GM06990 (cell line): ENCODE results near the gene SMIM32.

Experiments used
- DNase-seq: peaks from one replicate; pipeline ENCODE4 v3.0.0-alpha.2; 2011; ENCODE audit not compliant: insufficient read length; ENCODE audit errors: extremely low read depth
- H3K27me3 ChIP-seq: replicated peaks from 2 replicates; pipeline ENCODE4 v1.6.0; 2011; ENCODE audit warnings: low read length; ENCODE audit not compliant: control insufficient read depth, insufficient read depth
- H3K36me3 ChIP-seq: 2 replicates; pipeline ENCODE4 v1.5.1; 2011; ENCODE audit warnings: low read length; ENCODE audit not compliant: control insufficient read depth, insufficient read depth
- H3K4me3 ChIP-seq: replicated peaks from 2 replicates; pipeline ENCODE4 v1.5.1; 2011; ENCODE audit warnings: low read depth, mild to moderate bottlenecking, control low read depth, low read length
- TF ChIP-seq, protein P1 (sequence below): IDR thresholded peaks from 2 replicates; pipeline ENCODE4 v1.5.1; 2011; ENCODE audit warnings: low read length, control low read depth, mild to moderate bottlenecking, inconsistent platforms; ENCODE audit not compliant: insufficient read depth, poor library complexity, severe bottlenecking

The SMIM32 gene

DNA sequence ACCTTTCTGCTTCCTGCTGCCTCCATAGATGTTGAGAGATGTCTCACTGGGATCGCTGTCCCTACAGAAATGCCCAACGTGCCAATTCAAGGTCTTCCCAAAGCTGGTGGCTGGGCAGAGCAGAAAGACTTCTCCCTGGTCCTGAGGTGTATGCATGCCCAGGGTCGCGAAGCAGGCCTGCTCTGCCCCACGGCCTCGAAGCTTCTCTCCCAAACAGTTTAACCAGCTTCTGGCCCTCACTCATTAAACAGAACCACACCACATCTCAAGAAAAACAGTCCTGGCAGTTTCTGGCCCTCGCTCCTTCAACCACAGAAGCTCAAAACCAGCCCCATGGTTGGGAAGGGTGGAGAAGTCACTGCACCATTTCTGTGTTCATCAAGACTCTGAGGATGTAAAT, 14.7 kb upstream of the SMIM32 start:
- H3K27me3 ChIP-seq, result peaks cover 1% of the 10 kb centered on the region; the same call in 1 of the 2 replicates
- TF ChIP-seq, protein P1, sequence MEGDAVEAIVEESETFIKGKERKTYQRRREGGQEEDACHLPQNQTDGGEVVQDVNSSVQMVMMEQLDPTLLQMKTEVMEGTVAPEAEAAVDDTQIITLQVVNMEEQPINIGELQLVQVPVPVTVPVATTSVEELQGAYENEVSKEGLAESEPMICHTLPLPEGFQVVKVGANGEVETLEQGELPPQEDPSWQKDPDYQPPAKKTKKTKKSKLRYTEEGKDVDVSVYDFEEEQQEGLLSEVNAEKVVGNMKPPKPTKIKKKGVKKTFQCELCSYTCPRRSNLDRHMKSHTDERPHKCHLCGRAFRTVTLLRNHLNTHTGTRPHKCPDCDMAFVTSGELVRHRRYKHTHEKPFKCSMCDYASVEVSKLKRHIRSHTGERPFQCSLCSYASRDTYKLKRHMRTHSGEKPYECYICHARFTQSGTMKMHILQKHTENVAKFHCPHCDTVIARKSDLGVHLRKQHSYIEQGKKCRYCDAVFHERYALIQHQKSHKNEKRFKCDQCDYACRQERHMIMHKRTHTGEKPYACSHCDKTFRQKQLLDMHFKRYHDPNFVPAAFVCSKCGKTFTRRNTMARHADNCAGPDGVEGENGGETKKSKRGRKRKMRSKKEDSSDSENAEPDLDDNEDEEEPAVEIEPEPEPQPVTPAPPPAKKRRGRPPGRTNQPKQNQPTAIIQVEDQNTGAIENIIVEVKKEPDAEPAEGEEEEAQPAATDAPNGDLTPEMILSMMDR, result no peak
- no peak overlapping the region for H3K4me3 ChIP-seq
- no peaks in the 10 kb centered on the region for H3K36me3 ChIP-seq
- DNase-seq, result no peak

DNA sequence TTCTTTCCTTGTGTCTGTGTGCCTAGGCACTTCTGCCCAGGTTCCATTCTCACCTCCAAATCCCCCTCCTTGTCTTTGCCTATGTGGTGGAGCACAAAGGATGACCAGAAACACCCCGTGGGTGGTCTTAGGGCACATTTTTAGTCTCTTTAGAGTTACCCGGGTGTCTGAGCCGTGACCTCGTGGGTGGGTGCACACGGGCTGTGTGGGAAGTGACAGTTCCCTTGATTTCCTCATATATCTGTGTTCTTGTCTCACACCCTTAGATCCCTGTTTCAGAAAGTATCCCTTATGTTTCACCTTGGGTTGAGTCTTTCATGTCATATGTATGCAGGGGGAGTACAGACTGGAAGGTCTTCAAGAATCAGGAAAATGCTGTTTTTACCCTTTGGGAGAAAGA, 13.4 kb upstream of the SMIM32 start:
- H3K27me3 ChIP-seq, result peaks cover 3% of the 10 kb centered on the region
- TF ChIP-seq, protein P1, result no peak
- H3K4me3 ChIP-seq, result no peak overlapping the region
- H3K36me3 ChIP-seq, result no peaks in the 10 kb centered on the region
- DNase-seq, result no peak

GRCh38 chr5:136205941-136206340, 13.0 kb upstream of the SMIM32 start:
- TF ChIP-seq, protein P1, result no peak
- Histone ChIP-seq H3K36me3 (no peaks in the 10 kb centered on the region), H3K4me3 (no peak overlapping the region), H3K27me3 (peaks cover 3% of the 10 kb centered on the region)
- DNase-seq, result no peak

- TF ChIP-seq, protein P1, result no peak
- Histone ChIP-seq H3K4me3 (no peak overlapping the region), H3K27me3 (peaks cover 2% of the 10 kb centered on the region), H3K36me3 (no peaks in the 10 kb centered on the region)
- DNase-seq, result no peak
Measured at GRCh38 chr5:136205061-136205702, 12.2 kb upstream of the SMIM32 start.

- Histone ChIP-seq H3K27me3 (peaks cover 2% of the 10 kb centered on the region), H3K36me3 (no peaks in the 10 kb centered on the region), H3K4me3 (no peak overlapping the region)
- no peak for DNase-seq
- TF ChIP-seq, protein P1, result no peak
Measured at GRCh38 chr5:136203303-136203922, 10.5 kb upstream of the SMIM32 start.
